ENCODE results near the gene VPS50.

VPS50 gene

DNA sequence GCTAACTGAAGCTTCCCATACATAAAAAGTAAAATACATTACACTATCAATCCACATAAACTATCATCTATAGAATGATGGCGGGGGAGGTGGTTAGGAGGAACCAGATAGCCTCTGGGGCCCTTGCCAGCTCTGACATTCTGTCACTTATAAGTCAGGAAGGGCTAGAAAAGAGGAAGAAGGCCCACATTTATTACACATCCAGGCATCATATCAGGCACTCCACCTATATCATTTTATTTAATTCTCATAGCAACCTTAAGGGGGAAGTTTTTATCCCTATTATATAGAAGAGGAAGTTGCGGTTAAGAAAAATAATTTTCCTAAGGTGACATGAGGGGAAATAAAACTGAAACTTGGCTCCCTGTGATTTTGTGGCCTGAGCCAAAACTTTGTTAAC lies 35.8 kb upstream of the VPS50 start:
- Mint-ChIP-seq H3K4me3 (no peak overlapping the region), H3K36me3 (ENCODE audit: low read depth) (no peaks in the 10 kb centered on the region), H3K27me3 (ENCODE audit: low read depth) (peaks cover 17% of the 10 kb centered on the region), H3K4me1 (no peaks in the 10 kb centered on the region), H3K9me3 (no peaks in the 10 kb centered on the region), H3K27ac (no peak overlapping the region)
- TF ChIP-seq, protein P1, sequence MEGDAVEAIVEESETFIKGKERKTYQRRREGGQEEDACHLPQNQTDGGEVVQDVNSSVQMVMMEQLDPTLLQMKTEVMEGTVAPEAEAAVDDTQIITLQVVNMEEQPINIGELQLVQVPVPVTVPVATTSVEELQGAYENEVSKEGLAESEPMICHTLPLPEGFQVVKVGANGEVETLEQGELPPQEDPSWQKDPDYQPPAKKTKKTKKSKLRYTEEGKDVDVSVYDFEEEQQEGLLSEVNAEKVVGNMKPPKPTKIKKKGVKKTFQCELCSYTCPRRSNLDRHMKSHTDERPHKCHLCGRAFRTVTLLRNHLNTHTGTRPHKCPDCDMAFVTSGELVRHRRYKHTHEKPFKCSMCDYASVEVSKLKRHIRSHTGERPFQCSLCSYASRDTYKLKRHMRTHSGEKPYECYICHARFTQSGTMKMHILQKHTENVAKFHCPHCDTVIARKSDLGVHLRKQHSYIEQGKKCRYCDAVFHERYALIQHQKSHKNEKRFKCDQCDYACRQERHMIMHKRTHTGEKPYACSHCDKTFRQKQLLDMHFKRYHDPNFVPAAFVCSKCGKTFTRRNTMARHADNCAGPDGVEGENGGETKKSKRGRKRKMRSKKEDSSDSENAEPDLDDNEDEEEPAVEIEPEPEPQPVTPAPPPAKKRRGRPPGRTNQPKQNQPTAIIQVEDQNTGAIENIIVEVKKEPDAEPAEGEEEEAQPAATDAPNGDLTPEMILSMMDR (IDR thresholded peaks at IDR 0.05; ENCODE audit: unreplicated experiment in 3 of 3) = no peak

DNA sequence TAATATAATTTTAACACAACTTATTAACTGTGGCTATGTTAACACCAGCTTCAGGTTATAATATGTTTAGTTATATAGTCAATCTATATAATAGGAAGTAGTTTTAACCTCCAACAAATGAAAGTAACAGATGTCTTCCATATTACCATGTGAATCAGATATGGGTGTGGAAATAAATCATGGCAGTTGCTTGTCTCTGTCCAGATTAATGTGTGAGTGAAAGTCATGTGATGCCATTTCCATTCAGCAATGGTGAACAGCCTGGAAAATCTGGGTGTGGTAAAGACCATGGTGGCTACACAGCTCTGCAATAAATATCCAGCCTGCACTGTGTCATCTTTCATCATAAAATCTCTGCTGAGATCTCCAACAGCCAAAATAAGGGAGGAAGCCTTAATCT lies 33.7 kb upstream of the VPS50 start:
- Mint-ChIP-seq H3K4me1 (no peaks in the 10 kb centered on the region), H3K4me3 (no peak overlapping the region), H3K36me3 (ENCODE audit: low read depth) (no peaks in the 10 kb centered on the region), H3K27me3 (ENCODE audit: low read depth) (peaks cover 8% of the 10 kb centered on the region), H3K27ac (no peak overlapping the region), H3K9me3 (no peaks in the 10 kb centered on the region)
- TF ChIP-seq, protein P1 (IDR thresholded peaks at IDR 0.05; ENCODE audit: unreplicated experiment in 3 of 3) = no peak

DNA sequence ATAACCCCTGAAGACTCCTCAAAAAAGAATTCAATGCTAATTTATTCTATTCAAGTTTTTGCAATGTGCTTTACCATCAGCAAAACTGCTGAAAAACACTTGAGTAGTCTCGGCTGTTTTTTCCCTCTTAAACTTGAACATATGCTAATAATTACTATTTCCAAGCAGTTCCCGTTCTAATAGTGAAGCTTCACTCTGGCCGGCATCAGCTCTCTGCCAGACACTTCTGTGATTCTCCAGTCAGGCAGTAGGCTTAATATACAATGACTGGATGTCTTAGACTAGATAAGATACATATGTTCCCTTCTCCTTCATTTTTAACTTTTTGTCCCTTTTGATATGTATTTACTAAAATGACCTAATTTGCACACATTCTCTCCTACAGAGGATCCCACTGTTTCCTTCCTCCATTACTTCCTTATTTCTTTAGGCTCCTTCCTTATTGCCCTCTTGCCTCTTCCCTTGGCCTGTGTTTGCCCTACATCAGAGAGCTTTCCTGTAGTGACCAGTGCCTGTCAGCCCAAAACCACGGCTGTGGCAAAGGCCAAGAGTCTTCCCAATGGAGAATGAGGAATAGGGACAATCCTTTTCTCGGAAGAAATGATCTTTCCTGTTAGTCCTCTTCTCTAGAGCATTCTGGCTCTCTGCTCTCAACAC lies 29.4 kb upstream of the VPS50 start:
- no peak overlapping the region for H3K4me3 Mint-ChIP-seq

GRCh38 chr7:93203496-93203895 lies 28.7 kb upstream of the VPS50 start:
- H3K27ac Mint-ChIP-seq = no peak overlapping the region
- H3K36me3 Mint-ChIP-seq (ENCODE audit: low read depth) = no peaks in the 10 kb centered on the region
- no peaks in the 10 kb centered on the region for H3K4me1 Mint-ChIP-seq
- TF ChIP-seq, protein P1 (IDR thresholded peaks at IDR 0.05; ENCODE audit: unreplicated experiment in 3 of 3) = no peak
- H3K9me3 Mint-ChIP-seq = no peaks in the 10 kb centered on the region
- peaks cover 17% of the 10 kb centered on the region for H3K27me3 Mint-ChIP-seq (ENCODE audit: low read depth)
- H3K4me3 Mint-ChIP-seq = no peak overlapping the region

More for the DNA sequence above, 29.4 kb upstream of the VPS50 start:
- no peaks in the 10 kb centered on the region for H3K36me3 Mint-ChIP-seq (ENCODE audit: low read depth)
- TF ChIP-seq, protein P1 (IDR thresholded peaks at IDR 0.05; ENCODE audit: unreplicated experiment in 3 of 3) = no peak
- H3K9me3 Mint-ChIP-seq = no peaks in the 10 kb centered on the region
- H3K4me1 Mint-ChIP-seq = no peaks in the 10 kb centered on the region
- no peak overlapping the region for H3K27ac Mint-ChIP-seq
- H3K27me3 Mint-ChIP-seq (ENCODE audit: low read depth) = peaks cover 16% of the 10 kb centered on the region

DNA sequence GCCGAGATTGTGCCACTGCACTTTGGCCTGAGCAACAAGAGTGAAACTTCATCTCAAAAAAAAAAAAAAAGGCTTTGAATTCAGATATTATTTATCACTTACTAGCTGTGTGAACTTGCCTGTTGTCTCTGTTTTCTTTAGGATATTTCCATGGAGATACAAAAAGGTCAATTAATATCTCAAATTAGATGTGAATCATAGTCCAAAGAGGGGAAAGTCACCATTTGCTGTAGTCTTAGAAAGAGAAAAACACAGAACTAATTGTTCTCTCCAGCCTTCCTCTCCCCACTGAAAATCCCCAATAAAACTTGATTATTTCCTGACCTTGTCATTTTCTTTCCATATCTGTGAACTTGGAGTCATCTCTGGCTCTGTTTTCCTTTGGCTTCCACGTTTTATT lies 27.1 kb upstream of the VPS50 start:
- Mint-ChIP-seq H3K36me3 (ENCODE audit: low read depth) (no peaks in the 10 kb centered on the region), H3K9me3 (no peaks in the 10 kb centered on the region), H3K4me3 (no peak overlapping the region), H3K27ac (no peak overlapping the region), H3K4me1 (no peaks in the 10 kb centered on the region), H3K27me3 (ENCODE audit: low read depth) (peaks cover 21% of the 10 kb centered on the region)
- TF ChIP-seq, protein P1 (IDR thresholded peaks at IDR 0.05; ENCODE audit: unreplicated experiment in 3 of 3) = no peak

DNA sequence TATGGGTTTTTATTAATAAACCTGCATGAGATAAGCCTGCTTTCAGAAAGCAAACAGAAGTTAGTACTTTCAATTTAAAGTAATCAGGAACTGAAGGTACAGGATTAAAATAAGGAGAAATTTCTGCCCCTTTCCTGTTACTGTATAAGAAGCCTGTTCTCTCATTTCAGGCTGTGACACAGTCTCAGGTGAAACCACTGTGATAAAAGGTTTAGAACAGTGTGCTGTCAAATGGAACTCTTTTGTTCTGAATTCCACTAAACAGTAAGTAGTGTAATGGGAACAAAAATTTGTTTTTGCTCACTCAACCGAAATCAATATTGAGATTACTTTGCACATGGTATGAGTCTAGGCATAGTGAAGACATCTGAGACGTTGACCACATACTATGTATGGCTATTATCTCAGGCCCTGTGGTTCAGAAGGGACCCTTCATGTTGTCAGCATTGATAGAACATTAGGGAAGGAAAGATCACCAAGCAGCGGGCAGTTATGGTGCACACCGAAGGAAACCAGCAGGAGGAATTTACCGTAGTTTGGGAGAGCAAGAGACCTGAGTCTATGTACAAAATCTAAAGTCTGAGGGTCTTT lies 20.8 kb upstream of the VPS50 start:
- no peaks in the 10 kb centered on the region for H3K36me3 Mint-ChIP-seq (ENCODE audit: low read depth)
- peaks cover 45% of the 10 kb centered on the region for H3K27me3 Mint-ChIP-seq (ENCODE audit: low read depth)
- no peak overlapping the region for H3K27ac Mint-ChIP-seq
- no peaks in the 10 kb centered on the region for H3K9me3 Mint-ChIP-seq
- no peak overlapping the region for H3K4me3 Mint-ChIP-seq
- TF ChIP-seq, protein P1 (IDR thresholded peaks at IDR 0.05; ENCODE audit: unreplicated experiment in 3 of 3) = no peak
- no peaks in the 10 kb centered on the region for H3K4me1 Mint-ChIP-seq

All from nephron (organoid).